22Rv1 (cell line): ENCODE results near the gene TTLL10.

ENCODE experiments used
- CTCF ChIP-seq: fragments of 450-650 bp; IDR thresholded peaks from 2 replicates; pipeline ENCODE4 v1.5.1; 2017; ENCODE audit warnings: mild to moderate bottlenecking
- ZFX ChIP-seq: fragments of 450-650 bp; IDR thresholded peaks from 2 replicates; pipeline ENCODE4 v1.6.1; 2017; ENCODE audit warnings: antibody characterized with exemption, borderline replicate concordance

- TF ChIP-seq CTCF (no peak), ZFX (no peak)
Observed at GRCh38 chr1:1196431-1197187, 22.9 kb downstream of the TTLL10 start.
